Activated CD8-positive, alpha-beta T cell treated with anti-CD3 and anti-CD28 coated beads, Interleukin-2, amount 10 ng/mL, durations not matched to agents 7 days and 5 days (primary cell): Measurements from ENCODE around the gene C4orf46. TPM values are rescaled to one million over a fixed set of nuclear protein-coding genes. Genes with fewer than 3 reads are reported as not detected.

Experiments used
- total RNA-seq, 2 experiments: library from RNA; stranded (reverse); gene quantifications; one replicate each; pipeline ENCODE4 v1.2.3, GENCODE V29; 2021

C4orf46 gene
- total RNA-seq, 2 experiments from 2014 or later: 16.0 to 17.7 TPM

Other genes starting within 250 kb of the C4orf46 start
- gene RXFP1, start 150.0 kb downstream of the C4orf46 start, total RNA-seq: not detected
- gene ETFDH, start 409 bp upstream of the C4orf46 start, total RNA-seq: 10 to 100 TPM; 19.5 to 21.2 TPM
- 10 to 100 TPM; 33.9 to 39.8 TPM for gene PPID, start 51.5 kb upstream of the C4orf46 start, total RNA-seq
- 10 to 100 TPM; 13.1 to 13.7 TPM for gene FNIP2, start 97.1 kb upstream of the C4orf46 start, total RNA-seq